GM12878 (cell line): Measurements from ENCODE around the gene ZNF385C. TPM values are rescaled to one million over a fixed set of nuclear protein-coding genes. Genes with fewer than 3 reads are reported as not detected.

Experiments used
- ATAC-seq: fragments of 200-7000 bp; cut with Tn5 transposase; 3 replicates; pipeline ENCODE4 v1.9.1; 2020; ENCODE audit warnings: mild to moderate bottlenecking, moderate library complexity
- BruUV-seq: library from RNA; stranded (reverse); fragments of 400-500 nt; replicated peaks from 2 replicates; lab custom pipeline; 2021; lab: Mats Ljungman, UMichigan
- CTCF ChIA-PET: fragments of 300-600 bp; sonication (Branson Sonifier 250); formaldehyde crosslinking; extraction: SDS; loops from one replicate; lab custom pipeline; 2021; ENCODE audit warnings: inconsistent platforms; lab: Yijun Ruan, JAX
- POLR2A ChIA-PET: fragments of 350-600 bp; formaldehyde crosslinking; extraction: SDS; loops from one replicate; lab custom pipeline; 2021; ENCODE audit warnings: inconsistent platforms; lab: Charles Lee
- RAD21 ChIA-PET: fragments of 300-600 bp; sonication (Branson Sonifier 250); formaldehyde crosslinking; loops from one replicate; lab custom pipeline; 2023; ENCODE audit warnings: antibody characterized with exemption; ENCODE audit not compliant: unreplicated experiment; lab: Charles Lee
- SMC1A ChIA-PET: fragments of 300-600 bp; sonication (Branson Sonifier 250); formaldehyde crosslinking; loops from one replicate; lab custom pipeline; 2023; ENCODE audit not compliant: unreplicated experiment, uncharacterized antibody; lab: Charles Lee
- DNase-seq: peaks from one replicate; pipeline ENCODE4 v3.0.0-alpha.2; 2011; ENCODE audit warnings: low read depth, low spot score
- FAIRE-seq: peaks from 3 replicates; lab custom pipeline; 2011; peaks lifted over from hg19 to GRCh38; lab: Jason Lieb, UNC
- H2AFZ ChIP-seq: 2 replicates; pipeline ENCODE4 v1.6.0; 2011; ENCODE audit warnings: low read depth, low read length, control low read depth; ENCODE audit not compliant: control insufficient read depth
- H3K27ac ChIP-seq: 2 replicates; pipeline ENCODE4 v1.5.1; 2011; ENCODE audit warnings: control low read depth; ENCODE audit not compliant: control insufficient read depth, insufficient read depth
- H3K27me3 ChIP-seq, 2 experiments: replicated peaks in 1 of 2; 2 replicates each; pipeline versions ENCODE4 v1.6.0 to v1.6.1; 2011; ENCODE audit warnings: low read length in 1 of 2; ENCODE audit not compliant: control insufficient read depth in 2 of 2, insufficient read depth in 2 of 2
- H3K36me3 ChIP-seq, 2 experiments: 2 replicates each; pipeline ENCODE4 v1.5.1; 2011; ENCODE audit warnings: low read length in 1 of 2; ENCODE audit not compliant: control insufficient read depth in 2 of 2, insufficient read depth in 2 of 2
- H3K4me1 ChIP-seq: 2 replicates; pipeline ENCODE4 v1.6.1; 2011; ENCODE audit warnings: mild to moderate bottlenecking, low read length, moderate library complexity, mixed read lengths; ENCODE audit not compliant: control insufficient read depth, insufficient read depth
- H3K4me2 ChIP-seq: 2 replicates; pipeline ENCODE4 v1.6.0; 2011; ENCODE audit warnings: control low read depth; ENCODE audit not compliant: control insufficient read depth, insufficient read depth
- H3K4me3 ChIP-seq: fragments of 200-600 bp; sonication (generic); 2 replicates; pipeline ENCODE4 v1.5.1; 2016
- H3K79me2 ChIP-seq: 2 replicates; pipeline ENCODE4 v1.6.0; 2011; ENCODE audit warnings: low read length; ENCODE audit not compliant: control insufficient read depth, insufficient read depth
- H3K9ac ChIP-seq: 2 replicates; pipeline ENCODE4 v1.8.0; 2011; ENCODE audit warnings: low read length, control low read depth, mixed read lengths; ENCODE audit not compliant: control insufficient read depth, insufficient read depth
- H3K9me3 ChIP-seq: replicated peaks from 3 replicates; pipeline ENCODE4 v1.5.1; 2011; ENCODE audit warnings: mild to moderate bottlenecking, low read length; ENCODE audit not compliant: control insufficient read depth, insufficient read depth
- H4K20me1 ChIP-seq: 2 replicates; pipeline ENCODE4 v1.6.0; 2011; ENCODE audit not compliant: control insufficient read depth, insufficient read depth
- PAX8 ChIP-seq: fragments of 450-650 bp; IDR thresholded peaks from 2 replicates; pipeline ENCODE4 v1.6.1; 2017; ENCODE audit warnings: mild to moderate bottlenecking, moderate library complexity
- POLR2AphosphoS5 ChIP-seq: IDR thresholded peaks from 2 replicates; pipeline ENCODE4 v1.6.1; 2011; ENCODE audit warnings: mild to moderate bottlenecking, low read length, inconsistent platforms
- WGBS: methylation state at CpG from one replicate; pipeline ENCODE4 v1.1.6; 2016; ENCODE audit warnings: low lambda C conversion rate; ENCODE audit not compliant: insufficient replicate concordance, insufficient coverage; ENCODE audit errors: missing lambda C conversion rate; 5-methylcytosine and 5-hydroxymethylcytosine counted together
- in situ Hi-C: fragments of 300-500 bp; cut with MboI; formaldehyde crosslinking; loops from 9 replicates; pipeline ENCODE4 v1.14.3; 2018; ENCODE audit warnings: mixed read lengths
- intact Hi-C: fragments of 100-400 bp; cut with micrococcal nuclease; formaldehyde crosslinking; loops from one replicate; pipeline ENCODE4 v1.14.2; 2022; ENCODE audit not compliant: unreplicated experiment
- polyA plus RNA-seq, 11 experiments: library from polyadenylated mRNA; depleted of rRNA in 4 of 11; unstranded in 6 of 11; stranded (reverse) in 5 of 11; fragments of >200 nt; fragmentation: Nextera tagmentation in 4 of 11; fragmentation: Illumina TruSeq in 1 of 11; extraction: Ambion mirVana in 4 of 11; extraction: Trizol in 1 of 11; gene quantifications; 1 replicate in 1 of 11; 2 replicates in 10 of 11; pipeline versions ENCODE4 v1.2.1 to v1.2.3, GENCODE V29; 2011 to 2016; ENCODE audit warnings: inconsistent platforms in 2 of 11, missing spikeins in 2 of 11, low read depth in 1 of 11
- total RNA-seq, 4 experiments: library from RNA; depleted of rRNA in 3 of 4; stranded (reverse); fragments of >200 nt in 3 of 4; fragmentation: Illumina TruSeq in 1 of 4; extraction: Trizol in 1 of 4; gene quantifications; 2 replicates each; pipeline versions ENCODE4 v1.2.1 to v1.2.3, GENCODE V29; 2013 to 2021
- TF ChIP-seq, protein P1 (sequence below): fragments of 450-650 bp; IDR thresholded peaks from 2 replicates; pipeline ENCODE4 v1.6.1; 2017; ENCODE audit warnings: mild to moderate bottlenecking
- TF ChIP-seq, protein P2 (sequence below): fragments of 450-650 bp; IDR thresholded peaks from 2 replicates; pipeline ENCODE4 v1.6.1; 2018; ENCODE audit warnings: mild to moderate bottlenecking, low read depth, moderate library complexity; ENCODE audit not compliant: partially characterized antibody

The ZNF385C gene
- total and polyA plus RNA-seq, 10 of the 15 experiments (the other 5 are each of a cell fraction or from before 2014, with no cell fraction given), result 0.06 to 0.20 (median 0.07) TPM; not detected in 5

DNA sequence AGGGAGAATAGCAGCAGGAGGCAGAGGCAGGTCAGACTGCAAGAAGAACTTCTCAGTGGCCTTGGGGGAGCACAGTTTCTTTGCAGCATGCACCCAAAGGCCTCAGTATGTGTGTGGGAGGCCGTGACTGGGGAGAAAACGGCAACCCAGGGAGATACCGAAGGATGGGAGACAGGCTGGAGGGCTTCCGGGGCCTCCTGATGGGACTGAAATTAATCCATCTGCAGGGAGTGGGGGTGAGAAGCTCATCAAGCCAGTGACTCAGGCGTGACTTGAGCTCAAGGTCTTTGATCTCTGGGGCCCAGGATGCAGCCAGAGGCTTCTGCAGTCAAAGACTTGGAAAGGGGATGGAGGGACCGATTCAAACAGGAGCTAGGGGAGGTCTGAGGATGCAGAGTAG, 42.8 kb downstream of the ZNF385C start:
- no peak for ATAC-seq
- peaks cover 2 to 4% of the 10 kb centered on the region in 2 experiments for H3K27me3 ChIP-seq
- H3K4me1 ChIP-seq, result no peaks in the 10 kb centered on the region
- CTCF ChIA-PET, result interaction anchor here (1.3 to 2.8 kb wide), 2 partner anchors 11 to 30 kb away, joined by 3 to 15 read pairs; no protein-coding TSS in a partner anchor
- no peaks in the 10 kb centered on the region for H3K36me3 ChIP-seq
- H3K9ac ChIP-seq, result no peak overlapping the region
- no peaks in the 10 kb centered on the region for H4K20me1 ChIP-seq
- no peak overlapping the region for H2AFZ ChIP-seq
- no TSS peak for BruUV-seq
- peaks cover 8% of the 10 kb centered on the region; the same call in 2 of the 3 replicates for H3K9me3 ChIP-seq
- no peak for TF ChIP-seq PAX8
- TF ChIP-seq POLR2AphosphoS5, result no peak
- TF ChIP-seq, protein P1, sequence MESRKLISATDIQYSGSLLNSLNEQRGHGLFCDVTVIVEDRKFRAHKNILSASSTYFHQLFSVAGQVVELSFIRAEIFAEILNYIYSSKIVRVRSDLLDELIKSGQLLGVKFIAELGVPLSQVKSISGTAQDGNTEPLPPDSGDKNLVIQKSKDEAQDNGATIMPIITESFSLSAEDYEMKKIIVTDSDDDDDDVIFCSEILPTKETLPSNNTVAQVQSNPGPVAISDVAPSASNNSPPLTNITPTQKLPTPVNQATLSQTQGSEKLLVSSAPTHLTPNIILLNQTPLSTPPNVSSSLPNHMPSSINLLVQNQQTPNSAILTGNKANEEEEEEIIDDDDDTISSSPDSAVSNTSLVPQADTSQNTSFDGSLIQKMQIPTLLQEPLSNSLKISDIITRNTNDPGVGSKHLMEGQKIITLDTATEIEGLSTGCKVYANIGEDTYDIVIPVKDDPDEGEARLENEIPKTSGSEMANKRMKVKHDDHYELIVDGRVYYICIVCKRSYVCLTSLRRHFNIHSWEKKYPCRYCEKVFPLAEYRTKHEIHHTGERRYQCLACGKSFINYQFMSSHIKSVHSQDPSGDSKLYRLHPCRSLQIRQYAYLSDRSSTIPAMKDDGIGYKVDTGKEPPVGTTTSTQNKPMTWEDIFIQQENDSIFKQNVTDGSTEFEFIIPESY, result no peak
- TF ChIP-seq, protein P2, sequence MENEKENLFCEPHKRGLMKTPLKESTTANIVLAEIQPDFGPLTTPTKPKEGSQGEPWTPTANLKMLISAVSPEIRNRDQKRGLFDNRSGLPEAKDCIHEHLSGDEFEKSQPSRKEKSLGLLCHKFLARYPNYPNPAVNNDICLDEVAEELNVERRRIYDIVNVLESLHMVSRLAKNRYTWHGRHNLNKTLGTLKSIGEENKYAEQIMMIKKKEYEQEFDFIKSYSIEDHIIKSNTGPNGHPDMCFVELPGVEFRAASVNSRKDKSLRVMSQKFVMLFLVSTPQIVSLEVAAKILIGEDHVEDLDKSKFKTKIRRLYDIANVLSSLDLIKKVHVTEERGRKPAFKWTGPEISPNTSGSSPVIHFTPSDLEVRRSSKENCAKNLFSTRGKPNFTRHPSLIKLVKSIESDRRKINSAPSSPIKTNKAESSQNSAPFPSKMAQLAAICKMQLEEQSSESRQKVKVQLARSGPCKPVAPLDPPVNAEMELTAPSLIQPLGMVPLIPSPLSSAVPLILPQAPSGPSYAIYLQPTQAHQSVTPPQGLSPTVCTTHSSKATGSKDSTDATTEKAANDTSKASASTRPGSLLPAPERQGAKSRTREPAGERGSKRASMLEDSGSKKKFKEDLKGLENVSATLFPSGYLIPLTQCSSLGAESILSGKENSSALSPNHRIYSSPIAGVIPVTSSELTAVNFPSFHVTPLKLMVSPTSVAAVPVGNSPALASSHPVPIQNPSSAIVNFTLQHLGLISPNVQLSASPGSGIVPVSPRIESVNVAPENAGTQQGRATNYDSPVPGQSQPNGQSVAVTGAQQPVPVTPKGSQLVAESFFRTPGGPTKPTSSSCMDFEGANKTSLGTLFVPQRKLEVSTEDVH, result no peak
- no peak overlapping the region for H3K4me2 ChIP-seq
- SMC1A ChIA-PET, result interaction anchor here (1.5 kb wide), 1 partner anchor 10 kb away, joined by 4 read pairs; no protein-coding TSS in a partner anchor
- POLR2A ChIA-PET, result interaction anchor here (1.2 kb wide), 1 partner anchor 11 kb away, joined by 4 read pairs; no protein-coding TSS in a partner anchor
- H3K27ac ChIP-seq, result no peak overlapping the region
- no peak for FAIRE-seq
- intact Hi-C loops, result no loop called here
- RAD21 ChIA-PET, result interaction anchor here (1.1 kb wide), 1 partner anchor 30 kb away, joined by 3 read pairs; no protein-coding TSS in a partner anchor
- 27% methylated on average over 6 of the region's 6 CpGs for whole genome bisulfite sequencing
- no peak overlapping the region for H3K4me3 ChIP-seq
- no peak for DNase-seq
- in situ Hi-C loops, result no loop called here
- no peaks in the 10 kb centered on the region for H3K79me2 ChIP-seq
